WTC11 (cell line): ENCODE results near the gene TCHP. TPM values are rescaled to one million over a fixed set of nuclear protein-coding genes. Genes with fewer than 3 reads are reported as not detected.

Experiments used
- ATAC-seq: fragments of 200-7000 bp; cut with Tn5 transposase; 2 replicates; pipeline ENCODE4 v1.10.0; 2021; ENCODE audit warnings: mild to moderate bottlenecking, moderate library complexity
- CTCF ChIA-PET: fragments of 300-600 bp; sonication (Branson Sonifier 250); formaldehyde crosslinking; loops from one replicate; lab custom pipeline; 2021; ENCODE audit warnings: antibody characterized with exemption; lab: Charles Lee
- POLR2A ChIA-PET: fragments of 350-600 bp; sonication (Branson Sonifier 250); formaldehyde crosslinking; loops from one replicate; lab custom pipeline; 2021; ENCODE audit warnings: antibody characterized with exemption; lab: Charles Lee
- DNase-seq: peaks from one replicate; pipeline ENCODE4 v3.0.0; 2021; ENCODE audit warnings: low spot score
- H3K27ac Mint-ChIP-seq: 2 replicates; pipeline ENCODE4 v1.8.0; 2021; ENCODE audit warnings: mixed read lengths
- H3K27me3 Mint-ChIP-seq: 2 replicates; pipeline ENCODE4 v1.8.0; 2021; ENCODE audit warnings: low read depth, mild to moderate bottlenecking, moderate library complexity, mixed read lengths
- H3K36me3 Mint-ChIP-seq: 2 replicates; pipeline ENCODE4 v1.8.0; 2021; ENCODE audit warnings: mixed read lengths
- H3K4me1 Mint-ChIP-seq: 2 replicates; pipeline ENCODE4 v1.8.0; 2022; ENCODE audit warnings: mixed read lengths
- H3K4me3 Mint-ChIP-seq: 2 replicates; pipeline ENCODE4 v1.8.0; 2021; ENCODE audit warnings: mild to moderate bottlenecking, moderate library complexity, mixed read lengths
- H3K9me3 Mint-ChIP-seq: 2 replicates; pipeline ENCODE4 v1.8.0; 2021; ENCODE audit warnings: mixed read lengths
- ATF3 ChIP-seq: sonication (generic); formaldehyde crosslinking; conservative IDR thresholded peaks from 2 replicates; pipeline ENCODE4 v1.8.1; 2022; ENCODE audit warnings: mild to moderate bottlenecking, missing genetic modification reagents
- CREB1 ChIP-seq: sonication (generic); formaldehyde crosslinking; IDR thresholded peaks from 2 replicates; pipeline ENCODE4 v1.8.0; 2023; ENCODE audit warnings: mild to moderate bottlenecking, missing genetic modification reagents
- CREM ChIP-seq: sonication (generic); formaldehyde crosslinking; IDR thresholded peaks from 2 replicates; pipeline ENCODE4 v1.8.1; 2022; ENCODE audit warnings: mild to moderate bottlenecking, missing genetic modification reagents, moderate library complexity
- E2F5 ChIP-seq: sonication (generic); formaldehyde crosslinking; IDR thresholded peaks from 2 replicates; pipeline ENCODE4 v1.8.1; 2022; ENCODE audit warnings: mild to moderate bottlenecking, moderate library complexity, missing genetic modification reagents
- ELF4 ChIP-seq: sonication (generic); formaldehyde crosslinking; IDR thresholded peaks from 2 replicates; pipeline ENCODE4 v1.8.1; 2022; ENCODE audit warnings: low read depth, mild to moderate bottlenecking, moderate library complexity, missing genetic modification reagents
- FOXP4 ChIP-seq: sonication (generic); formaldehyde crosslinking; IDR thresholded peaks from 2 replicates; pipeline ENCODE4 v1.8.0; 2022; ENCODE audit warnings: mild to moderate bottlenecking, missing genetic modification reagents
- GRHL2 ChIP-seq: fragments of 250-450 bp; sonication (Bioruptor Pico); IDR thresholded peaks from 2 replicates; pipeline ENCODE4 v1.8.0; 2022; ENCODE audit warnings: mild to moderate bottlenecking, moderate library complexity; ENCODE audit not compliant: insufficient replicate concordance, severe bottlenecking
- MAX ChIP-seq: sonication (generic); formaldehyde crosslinking; IDR thresholded peaks from 2 replicates; pipeline ENCODE4 v1.8.0; 2022; ENCODE audit warnings: mild to moderate bottlenecking, missing genetic modification reagents
- NFATC4 ChIP-seq: fragments of 250-450 bp; sonication (Bioruptor Pico); IDR thresholded peaks from 2 replicates; pipeline ENCODE4 v1.9.0; 2021; ENCODE audit warnings: mild to moderate bottlenecking
- NFE2L1 ChIP-seq: sonication (generic); formaldehyde crosslinking; IDR thresholded peaks from 2 replicates; pipeline ENCODE4 v1.8.1; 2023; ENCODE audit warnings: missing genetic modification reagents
- PRRX2 ChIP-seq: fragments of 250-450 bp; sonication (Bioruptor Pico); IDR thresholded peaks from 2 replicates; pipeline ENCODE4 v1.8.0; 2021; ENCODE audit warnings: mild to moderate bottlenecking
- RELA ChIP-seq: sonication (generic); formaldehyde crosslinking; IDR thresholded peaks from 2 replicates; pipeline ENCODE4 v1.8.1; 2022; ENCODE audit warnings: missing genetic modification reagents, mild to moderate bottlenecking, borderline replicate concordance
- RORB ChIP-seq: fragments of 250-450 bp; sonication (Bioruptor Pico); IDR thresholded peaks from 2 replicates; pipeline ENCODE4 v1.9.0; 2021; ENCODE audit warnings: mild to moderate bottlenecking
- SOX15 ChIP-seq: fragments of 250-450 bp; sonication (Bioruptor Pico); IDR thresholded peaks from 2 replicates; pipeline ENCODE4 v1.9.0; 2021; ENCODE audit warnings: mild to moderate bottlenecking
- TCF7 ChIP-seq: sonication (generic); formaldehyde crosslinking; IDR thresholded peaks from 2 replicates; pipeline ENCODE4 v1.8.0; 2022; ENCODE audit warnings: mild to moderate bottlenecking, low read depth, missing genetic modification reagents, moderate library complexity
- ZNF219 ChIP-seq: sonication (generic); formaldehyde crosslinking; IDR thresholded peaks from 2 replicates; pipeline ENCODE4 v1.8.0; 2023; ENCODE audit warnings: missing genetic modification reagents, mild to moderate bottlenecking, borderline replicate concordance
- ZNF263 ChIP-seq: sonication (generic); formaldehyde crosslinking; IDR thresholded peaks from 2 replicates; pipeline ENCODE4 v1.8.1; 2022; ENCODE audit warnings: low read depth, mild to moderate bottlenecking, moderate library complexity, missing genetic modification reagents
- ZNF281 ChIP-seq: sonication (generic); formaldehyde crosslinking; IDR thresholded peaks from 2 replicates; pipeline ENCODE4 v1.8.0; 2023; ENCODE audit warnings: mild to moderate bottlenecking, missing genetic modification reagents
- ZNF396 ChIP-seq: fragments of 250-450 bp; sonication (Bioruptor Pico); IDR thresholded peaks from 2 replicates; pipeline ENCODE4 v1.8.0; 2021; ENCODE audit warnings: mild to moderate bottlenecking, moderate library complexity, borderline replicate concordance
- ZNF416 ChIP-seq: fragments of 250-450 bp; sonication (Bioruptor Pico); IDR thresholded peaks from 2 replicates; pipeline ENCODE4 v1.9.0; 2021; ENCODE audit warnings: mild to moderate bottlenecking, inconsistent platforms
- ZSCAN18 ChIP-seq: fragments of 250-450 bp; sonication (Bioruptor Pico); IDR thresholded peaks from 2 replicates; pipeline ENCODE4 v2.1.2; 2022; ENCODE audit warnings: mild to moderate bottlenecking, moderate library complexity
- total RNA-seq: library from RNA; stranded (reverse); gene quantifications from 3 replicates; pipeline ENCODE4 v1.2.3, GENCODE V29; 2021

The TCHP gene
- total RNA-seq, 1 experiment from 2014 or later, result 7.9 TPM

- DNase-seq (no peak), ATAC-seq (no peak)
- POLR2A ChIA-PET, result no interaction called here
- CTCF ChIA-PET, result interaction anchor here (1.2 to 2.7 kb wide), 3 partner anchors 25 to 33 kb away, joined by 4 to 12 read pairs (median 7); no protein-coding TSS in a partner anchor
- TF ChIP-seq ZNF219 (CRISPR knock-in tag), result no peak
- no peak for TF ChIP-seq NFATC4
- TF ChIP-seq CREB1 (CRISPR knock-in tag), result no peak
- no peak for TF ChIP-seq MAX
- Mint-ChIP-seq H3K27ac (no peak overlapping the region), H3K36me3 (no peaks in the 10 kb centered on the region), H3K4me1 (peaks cover 47% of the 10 kb centered on the region), H3K27me3 (peaks cover 2% of the 10 kb centered on the region; the same call in 1 of the 2 replicates), H3K4me3 (peak overlapping the region; percentile 94), H3K9me3 (no peaks in the 10 kb centered on the region)
Observed at GRCh38 chr12:109878247-109878625, 21.8 kb upstream of the TCHP start.

- H3K27ac Mint-ChIP-seq, result no peak overlapping the region
- no peaks in the 10 kb centered on the region for H3K36me3 Mint-ChIP-seq
- H3K9me3 Mint-ChIP-seq, result no peaks in the 10 kb centered on the region
- no peak for ATAC-seq
- ChIA-PET POLR2A (no interaction called here), CTCF (interaction anchor here (1.0 to 2.1 kb wide), 3 partner anchors 32 to 47 kb away, joined by 3 to 7 read pairs (median 4); no protein-coding TSS in a partner anchor)
- DNase-seq, result no peak
- TF ChIP-seq RORB (CRISPR knock-in tag) (no peak), TCF7 (CRISPR knock-in tag) (no peak), RELA (no peak), NFE2L1 (CRISPR knock-in tag) (no peak), ATF3 (CRISPR knock-in tag) (no peak), ZSCAN18 (CRISPR knock-in tag) (no peak), ZNF281 (CRISPR knock-in tag) (no peak), ZNF219 (CRISPR knock-in tag) (no peak), CREM (no peak)
- H3K27me3 Mint-ChIP-seq, result peaks cover 7% of the 10 kb centered on the region; the same call in 1 of the 2 replicates
- peaks cover 51% of the 10 kb centered on the region for H3K4me1 Mint-ChIP-seq
- peak overlapping the region; percentile 94 for H3K4me3 Mint-ChIP-seq
Observed at GRCh38 chr12:109878749-109879148, 21.3 kb upstream of the TCHP start.

- peaks cover 52% of the 10 kb centered on the region for H3K4me1 Mint-ChIP-seq
- H3K27me3 Mint-ChIP-seq, result peaks cover 9% of the 10 kb centered on the region
- ChIA-PET CTCF (interaction anchor here (1.0 kb wide), 1 partner anchor 47 kb away, joined by 3 read pairs; no protein-coding TSS in a partner anchor), POLR2A (no interaction called here)
- TF ChIP-seq PRRX2 (CRISPR knock-in tag) (no peak), ZNF263 (CRISPR knock-in tag) (no peak), FOXP4 (CRISPR knock-in tag) (no peak), ZNF416 (CRISPR knock-in tag) (no peak), GRHL2 (CRISPR knock-in tag) (no peak), SOX15 (no peak), ELF4 (CRISPR knock-in tag) (no peak), E2F5 (CRISPR knock-in tag) (no peak), ZNF396 (CRISPR knock-in tag) (no peak)
- DNase-seq (no peak), ATAC-seq (no peak)
- H3K27ac Mint-ChIP-seq, result peak overlapping the region; percentile 62; the same call in 1 of the 2 replicates
- no peaks in the 10 kb centered on the region for H3K9me3 Mint-ChIP-seq
- H3K36me3 Mint-ChIP-seq, result no peaks in the 10 kb centered on the region
- H3K4me3 Mint-ChIP-seq, result peak overlapping the region; percentile 94
Observed at GRCh38 chr12:109879351-109880042, 20.6 kb upstream of the TCHP start.
